Hematopoietic multipotent progenitor cell (in vitro differentiated cells): ENCODE data around the gene NEGR1. TPM values are rescaled to one million over a fixed set of nuclear protein-coding genes. Genes with fewer than 3 reads are reported as not detected.
A peak's percentile ranks its signal among the peaks of the same experiment; 100 is the strongest.

ENCODE experiments used
- DNase-seq, 3 donors: peaks; one replicate each; pipeline ENCODE4 v3.0.0-alpha.2; 2011 to 2015; ENCODE audit warnings: low read depth in 2 of 3, low spot score in 2 of 3
- total RNA-seq: library from RNA; depleted of rRNA; stranded (reverse); fragments of >200 nt; gene quantifications from one replicate; pipeline ENCODE4 v1.2.3, GENCODE V29; 2012

The NEGR1 gene
- total RNA-seq, 1 donor: 3.8 TPM

DNA sequence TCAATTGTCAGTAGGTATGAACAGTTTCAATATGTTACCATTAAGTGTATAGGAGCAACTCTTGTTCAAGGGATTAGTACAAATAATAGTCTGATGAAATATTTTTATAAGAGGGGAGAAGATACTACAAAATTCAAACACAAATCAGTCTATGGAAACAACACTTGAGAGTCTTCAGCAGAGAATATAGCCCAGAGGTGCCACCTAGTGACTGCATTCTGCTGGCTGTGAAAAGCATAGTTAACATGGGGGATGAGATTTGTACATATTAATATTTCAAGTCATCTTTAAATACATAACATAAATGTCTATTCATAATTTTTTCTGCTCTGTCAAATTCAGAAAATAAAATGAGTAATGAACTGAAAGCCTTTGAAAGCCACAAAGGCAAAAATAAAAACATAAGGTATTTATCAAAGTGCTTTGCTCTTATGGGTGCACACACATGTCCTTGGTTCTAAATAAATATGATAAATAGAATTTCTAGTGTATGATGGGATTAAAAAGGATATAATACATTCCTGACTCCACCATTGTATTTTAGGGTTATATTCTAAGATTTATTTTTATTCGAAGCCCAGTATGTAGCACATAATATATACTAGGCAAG lies 760.6 kb downstream of the NEGR1 start:
- DNase-seq: peak in 2 of 3 donors; percentile 13 to 47

DNA sequence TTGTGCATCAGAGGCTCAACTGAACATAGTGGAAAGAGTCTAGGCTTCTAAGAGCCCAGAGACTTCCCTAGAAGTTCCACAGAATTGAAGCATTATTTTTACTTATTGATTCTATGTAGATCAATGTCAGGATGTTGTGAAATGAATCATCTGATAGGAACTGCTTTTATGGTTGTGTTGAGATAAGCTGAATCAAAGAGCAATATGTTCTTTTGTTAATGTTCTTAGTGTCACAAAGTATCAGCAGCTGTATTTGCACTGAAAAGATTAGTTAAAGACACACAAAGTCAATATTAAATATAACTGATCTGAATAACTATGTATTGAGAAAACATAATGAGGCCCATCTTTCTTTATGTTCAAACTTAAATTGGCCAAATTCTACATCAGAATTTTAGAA lies 770.8 kb downstream of the NEGR1 start:
- no peak for DNase-seq

DNA sequence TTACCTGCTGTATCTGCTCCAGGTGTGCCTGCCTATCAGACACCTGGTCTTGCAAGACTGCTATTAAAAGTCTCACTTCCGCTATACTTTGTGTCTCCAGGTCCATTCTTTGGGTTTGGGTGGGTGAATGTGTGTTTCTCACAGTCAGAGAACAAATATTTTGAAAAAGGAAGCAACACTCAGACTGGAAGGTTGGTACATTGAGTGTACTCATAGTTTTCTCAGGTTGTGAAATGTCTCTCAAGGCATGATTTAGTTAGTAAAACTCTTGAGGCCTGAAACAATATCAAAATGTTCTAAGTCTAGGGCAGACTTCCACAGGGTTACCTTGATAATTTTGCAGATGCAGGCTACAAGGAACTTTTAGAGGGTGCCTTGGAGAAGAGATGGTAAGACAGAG lies 771.6 kb downstream of the NEGR1 start:
- no peak for DNase-seq

DNA sequence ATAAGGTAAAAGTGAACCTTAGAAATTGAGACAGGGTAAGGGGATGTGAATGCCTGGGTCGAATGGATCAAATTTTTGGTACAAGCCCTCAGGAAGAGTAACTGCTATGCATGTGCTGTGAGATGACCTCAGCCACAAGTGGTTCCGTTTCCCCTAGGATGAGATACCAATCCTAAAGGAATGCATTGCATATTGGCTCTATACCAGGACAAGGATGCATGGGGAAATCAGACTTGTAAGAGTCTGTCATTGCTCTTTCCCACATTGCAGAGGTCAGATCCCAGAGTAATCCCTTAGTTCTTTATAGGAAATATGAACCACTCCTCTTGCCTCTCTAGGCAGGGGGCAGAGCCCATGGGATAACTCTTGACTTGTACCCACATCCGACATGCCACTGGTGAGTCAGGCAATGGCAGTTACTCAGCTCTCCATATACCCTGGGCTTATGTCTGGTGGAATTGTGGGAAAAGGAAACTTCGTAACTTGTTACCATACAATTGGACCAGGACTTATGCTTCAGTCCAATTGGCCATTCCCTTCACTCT lies 773.2 kb downstream of the NEGR1 start:
- no peak for DNase-seq

DNA sequence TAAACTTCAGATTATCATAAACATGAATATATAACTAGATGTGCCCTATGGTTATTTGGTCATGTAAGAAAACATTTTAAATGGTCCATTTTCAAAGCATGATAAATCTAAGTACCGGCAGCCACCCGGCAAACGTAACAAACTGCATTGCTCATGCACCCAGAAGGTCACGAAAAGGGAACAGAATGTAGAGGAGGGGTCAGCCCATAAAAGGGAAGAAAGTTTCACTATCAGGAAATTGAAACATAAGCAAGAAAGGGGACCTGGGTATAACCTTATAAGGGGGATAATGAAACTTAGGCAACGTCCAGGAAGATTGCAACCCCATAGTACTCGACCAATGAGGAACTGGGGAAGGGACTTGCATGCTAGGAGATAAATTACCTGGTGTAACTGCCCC lies 780.3 kb downstream of the NEGR1 start:
- no peak for DNase-seq

DNA sequence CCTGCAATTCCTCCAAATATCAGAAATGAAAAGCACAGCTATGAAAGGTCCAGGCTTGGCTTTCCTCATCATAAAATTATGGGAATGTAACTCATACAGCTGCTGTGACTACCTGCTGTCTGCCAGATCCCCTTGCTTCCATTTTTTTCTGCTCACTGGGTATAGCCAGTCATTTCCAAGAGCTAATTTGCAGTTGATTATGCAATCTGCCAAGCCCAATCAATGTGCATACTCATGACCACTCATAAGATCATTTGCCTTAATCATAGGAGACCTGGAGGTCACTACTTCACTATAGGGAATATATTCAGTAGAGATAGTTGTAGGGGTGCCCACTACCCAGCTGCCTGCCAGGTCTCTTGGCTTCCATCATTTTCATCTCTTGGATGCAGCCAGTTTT lies 783.8 kb downstream of the NEGR1 start:
- no peak for DNase-seq

DNA sequence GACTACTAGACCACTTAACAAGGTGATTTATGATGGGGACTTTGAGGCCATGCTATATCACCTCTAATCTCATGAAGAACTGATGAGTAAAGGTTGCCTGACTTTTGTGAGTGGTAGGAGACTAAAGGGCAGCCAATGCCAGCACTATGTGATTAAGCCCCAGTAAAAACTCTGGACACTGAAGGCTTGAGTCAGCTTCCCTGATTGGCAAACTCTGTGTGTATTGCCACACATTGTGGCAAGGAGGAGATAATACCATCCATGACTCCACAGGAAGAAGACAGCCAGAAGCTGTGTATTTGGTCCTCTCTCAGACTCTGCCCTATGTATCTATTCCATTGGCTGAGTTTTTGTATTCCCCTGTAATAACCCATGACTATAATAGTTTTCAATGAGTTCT lies 788.2 kb downstream of the NEGR1 start:
- DNase-seq: no peak

DNA sequence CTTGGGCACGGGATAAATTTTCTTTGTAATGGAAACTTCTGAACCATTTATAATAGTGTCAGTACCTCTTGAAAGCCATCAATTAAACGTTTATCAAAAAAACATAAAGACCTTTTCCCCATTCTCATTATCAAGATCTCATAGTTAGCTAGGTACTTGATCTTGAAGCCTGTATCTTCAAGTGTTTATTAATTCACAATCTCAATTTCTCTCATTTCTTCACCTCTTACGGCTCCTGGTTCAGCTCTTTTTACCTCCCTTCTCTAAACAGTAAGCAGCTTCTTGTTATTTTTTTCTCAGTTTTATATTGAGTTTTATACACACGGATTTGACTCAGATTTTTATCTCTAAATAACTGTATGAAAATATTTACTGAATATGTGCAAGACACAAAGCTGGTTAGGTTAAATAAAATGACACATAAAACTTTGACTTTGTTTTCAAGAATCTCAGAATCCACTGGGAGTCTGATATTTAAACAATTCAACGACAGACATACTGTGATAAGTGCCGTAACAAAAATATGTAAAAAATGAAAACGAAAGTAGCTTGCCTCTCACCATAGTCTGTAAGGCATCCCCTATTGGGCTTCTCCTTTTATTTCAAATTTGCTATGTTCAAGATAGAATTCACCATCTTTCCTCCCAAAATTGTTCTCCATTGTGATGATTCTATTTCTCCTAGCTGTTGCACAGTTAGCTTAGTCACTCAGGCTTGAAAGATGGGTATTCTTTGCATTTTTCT lies 789.9 kb downstream of the NEGR1 start:
- DNase-seq: no peak

DNA sequence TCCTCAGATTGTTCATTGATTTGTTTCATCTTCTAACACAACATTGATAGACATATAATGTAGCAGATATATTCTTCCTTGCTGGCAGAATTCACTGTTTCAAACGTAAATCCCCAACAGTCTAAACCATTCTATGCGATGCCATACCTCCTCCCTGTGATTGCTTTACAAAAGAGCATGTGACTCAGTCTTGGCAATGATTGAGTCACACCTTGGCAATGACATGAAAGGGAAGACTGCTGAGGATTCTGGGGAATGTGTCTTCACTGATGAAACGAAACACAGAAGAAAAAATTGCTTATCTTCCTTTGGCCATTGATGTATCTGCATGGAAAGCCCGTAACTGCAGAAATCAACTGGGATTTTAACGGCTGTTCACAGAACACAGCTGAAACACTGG lies 791.9 kb downstream of the NEGR1 start:
- DNase-seq: no peak

DNA sequence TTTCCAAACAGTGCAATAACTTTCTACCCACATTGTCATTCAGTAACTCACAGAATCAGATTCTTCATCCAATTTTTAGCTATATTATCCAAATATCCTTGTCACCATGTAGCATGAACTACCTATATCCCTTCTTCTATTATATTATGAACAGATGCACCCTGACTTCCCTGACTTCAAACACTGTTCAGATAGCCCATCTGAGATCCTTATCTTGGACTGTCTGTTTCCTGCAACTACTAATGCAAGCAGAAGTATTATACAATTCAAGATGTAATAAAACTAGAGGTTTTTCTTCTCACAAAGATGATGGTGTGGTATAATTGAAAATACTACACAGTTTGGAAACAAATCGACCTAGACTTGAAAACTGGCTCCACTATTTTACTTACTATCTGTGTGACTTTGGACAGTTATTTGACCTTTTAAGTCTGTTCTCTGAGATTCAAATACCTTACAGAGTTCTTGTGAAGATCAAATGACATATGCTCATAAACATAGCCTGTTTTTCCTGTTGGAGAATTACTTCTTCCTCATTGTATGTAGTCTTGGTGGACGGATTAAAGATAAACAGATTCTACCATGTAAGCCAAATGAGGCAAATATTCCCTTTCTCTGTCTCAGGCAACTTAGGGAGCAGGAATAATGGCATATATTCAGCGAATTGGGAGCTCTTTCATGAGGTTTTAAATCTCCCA lies 793.6 kb downstream of the NEGR1 start:
- DNase-seq: peak in 2 of 3 donors; percentile 0 to 9

DNA sequence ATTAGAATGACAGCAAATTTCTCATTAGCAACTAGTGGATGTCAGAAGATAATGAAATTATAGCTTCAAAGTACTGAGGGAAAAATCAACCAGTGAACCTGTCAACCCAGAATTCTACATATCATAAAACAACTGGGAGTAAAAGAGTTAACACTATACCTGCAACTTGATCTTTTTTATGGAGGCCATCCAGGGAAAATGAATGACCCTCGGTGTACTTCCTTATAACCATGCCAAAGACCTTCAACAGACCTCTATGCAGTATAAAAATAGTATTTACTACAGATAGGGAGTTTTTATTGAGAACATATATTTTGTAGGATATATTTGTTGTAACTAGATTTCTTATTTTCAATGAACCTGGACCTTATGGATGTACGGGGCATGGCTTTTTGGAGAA lies 809.0 kb downstream of the NEGR1 start:
- DNase-seq: no peak

DNA sequence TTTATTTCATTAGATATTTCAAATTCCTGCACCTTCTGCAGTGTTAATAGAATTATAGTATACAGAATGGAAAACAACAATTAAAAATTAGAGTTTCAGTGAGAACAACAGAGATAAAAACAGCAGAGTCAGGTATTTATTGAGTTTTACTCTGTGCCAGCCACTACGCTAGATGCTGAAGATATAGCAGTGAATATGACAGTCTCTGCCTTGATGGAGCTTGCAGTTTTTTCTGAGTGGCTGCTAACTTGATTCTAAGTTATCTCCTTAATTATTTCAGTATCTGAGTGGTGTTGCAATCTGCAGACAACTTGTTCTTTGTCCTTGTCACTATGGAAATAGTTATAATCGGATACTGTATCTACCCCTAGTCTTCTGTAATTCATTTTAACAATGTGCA lies 817.2 kb downstream of the NEGR1 start:
- no peak for DNase-seq

DNA sequence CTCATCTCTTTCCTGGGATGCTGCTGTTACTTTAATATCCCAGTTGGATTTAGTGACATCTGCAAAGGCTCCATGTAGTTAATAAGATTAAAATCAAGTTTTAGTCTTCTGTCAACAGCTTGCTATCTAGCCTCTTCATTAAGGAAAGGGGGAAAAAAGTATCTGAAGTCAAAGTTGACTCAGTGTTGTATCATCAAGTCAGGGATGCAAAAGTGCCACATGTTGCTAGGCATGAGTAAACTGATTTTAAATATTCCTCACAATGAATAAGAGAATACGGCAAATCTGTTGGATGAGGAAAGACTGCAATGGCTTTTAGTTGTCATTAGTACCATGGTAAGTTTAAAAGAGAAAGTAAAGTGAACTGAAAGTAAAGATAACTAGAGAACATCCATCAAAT lies 818.3 kb downstream of the NEGR1 start:
- no peak for DNase-seq

DNA sequence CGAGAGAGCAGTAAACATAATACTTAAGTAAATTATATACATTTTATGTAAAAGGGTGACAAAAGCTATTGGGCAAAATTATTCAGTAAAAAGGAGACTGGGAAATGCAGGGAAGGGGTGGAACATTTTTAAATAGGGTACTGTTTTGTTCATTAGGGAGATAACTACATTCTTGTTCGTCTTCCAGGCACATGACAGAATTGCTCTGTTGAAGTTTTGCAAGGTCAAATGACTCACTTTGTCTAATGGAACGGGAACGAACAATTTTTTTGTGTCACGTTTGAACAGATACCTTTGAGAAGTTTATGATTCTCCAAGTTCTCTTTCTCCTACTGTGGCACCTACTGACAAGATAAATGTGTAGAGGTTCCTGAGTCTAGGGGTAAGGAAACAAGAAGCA lies 819.2 kb downstream of the NEGR1 start:
- DNase-seq: no peak

DNA sequence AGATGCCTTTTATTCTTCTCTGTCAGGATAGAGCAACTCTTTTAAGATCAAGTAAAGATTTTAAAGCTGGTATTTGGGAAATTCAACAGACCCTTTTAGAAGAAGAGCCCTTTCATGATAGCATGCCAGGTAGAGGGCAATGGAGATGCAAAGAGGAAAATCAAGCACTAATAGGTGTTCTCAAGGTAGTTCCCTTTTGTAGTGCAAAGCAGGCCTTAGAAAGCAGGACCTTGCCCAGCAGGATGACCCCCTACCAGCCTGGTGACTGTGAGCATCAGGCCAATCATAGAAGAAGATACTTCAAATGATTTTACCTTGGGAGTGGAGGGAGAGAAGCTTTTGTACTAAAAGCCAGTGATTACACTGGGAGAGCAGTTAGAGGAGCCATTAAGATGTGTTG lies 820.1 kb downstream of the NEGR1 start:
- no peak for DNase-seq

DNA sequence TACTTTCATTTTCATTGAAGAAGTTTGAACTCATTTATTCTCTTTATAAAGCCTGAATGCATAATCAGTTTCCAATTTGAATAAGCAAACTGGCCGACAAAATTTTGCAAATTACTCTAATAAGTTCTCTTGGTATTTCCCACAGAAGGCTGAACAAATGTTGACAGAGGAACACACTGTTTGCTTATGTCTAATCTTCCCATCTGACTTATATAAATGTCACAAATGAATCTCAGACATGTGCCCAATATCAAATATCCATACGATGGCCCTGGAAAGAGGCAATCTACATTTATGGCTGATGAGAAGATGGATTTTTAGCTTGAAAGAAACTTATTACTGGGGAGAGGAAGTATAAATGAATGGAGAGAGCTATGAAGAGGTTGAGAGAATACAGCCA lies 820.9 kb downstream of the NEGR1 start:
- DNase-seq: no peak

DNA sequence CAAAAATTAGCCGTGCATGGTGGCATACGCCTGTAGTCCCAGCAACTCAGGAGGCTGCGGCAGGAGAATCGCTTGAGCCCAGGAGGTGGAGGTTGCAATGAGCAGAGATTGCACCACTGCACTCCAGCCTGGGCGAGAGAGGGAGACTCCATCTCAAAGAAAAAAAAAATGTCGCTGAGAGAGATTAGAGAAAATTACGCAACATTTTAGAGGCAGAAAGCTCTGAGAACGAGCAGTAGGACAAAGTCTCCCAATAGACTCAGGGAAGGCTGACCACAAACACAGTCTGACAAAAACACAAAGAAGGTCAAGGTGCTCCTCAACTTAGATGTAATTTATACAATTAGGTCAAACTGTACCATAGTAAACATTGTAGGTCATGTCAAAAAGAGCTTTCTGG lies 833.9 kb downstream of the NEGR1 start:
- no peak for DNase-seq

DNA sequence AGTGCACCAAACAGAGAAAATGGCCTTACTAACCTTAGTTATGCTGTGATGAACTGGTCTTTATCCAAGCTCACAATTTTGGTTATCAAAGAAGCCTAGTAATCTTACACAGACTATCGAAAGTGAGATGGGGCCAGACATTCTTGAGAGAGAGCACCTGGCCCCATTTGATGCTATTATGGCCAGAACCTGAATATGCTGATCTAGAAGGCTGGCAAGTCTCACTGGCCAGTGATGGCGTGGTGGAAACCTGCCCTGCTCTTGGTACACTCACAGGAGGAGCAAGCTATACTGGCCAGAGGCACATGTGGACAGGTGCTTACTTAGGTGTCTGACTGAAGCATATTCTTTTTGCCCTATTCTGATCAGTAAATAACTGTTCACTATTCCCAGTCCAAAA lies 843.7 kb downstream of the NEGR1 start:
- DNase-seq: no peak

DNA sequence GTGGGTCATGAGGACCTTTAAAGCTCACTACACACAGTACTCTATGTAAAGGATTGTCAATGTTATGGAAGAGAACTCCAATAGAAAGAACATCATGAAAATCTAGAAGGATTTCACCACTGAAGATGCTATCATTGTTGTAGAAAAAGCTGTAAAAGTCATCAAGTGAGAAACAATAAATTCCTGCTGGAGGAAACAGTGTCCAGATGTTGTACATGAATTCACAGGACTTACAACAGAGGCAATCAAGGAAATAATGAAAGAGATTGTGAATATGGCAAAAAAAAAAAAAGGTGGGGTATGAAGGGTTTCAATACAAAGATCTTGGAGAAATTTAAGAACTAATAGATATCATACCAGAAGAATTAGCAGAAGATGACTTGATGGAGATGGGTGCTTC lies 846.4 kb downstream of the NEGR1 start:
- DNase-seq: no peak

DNA sequence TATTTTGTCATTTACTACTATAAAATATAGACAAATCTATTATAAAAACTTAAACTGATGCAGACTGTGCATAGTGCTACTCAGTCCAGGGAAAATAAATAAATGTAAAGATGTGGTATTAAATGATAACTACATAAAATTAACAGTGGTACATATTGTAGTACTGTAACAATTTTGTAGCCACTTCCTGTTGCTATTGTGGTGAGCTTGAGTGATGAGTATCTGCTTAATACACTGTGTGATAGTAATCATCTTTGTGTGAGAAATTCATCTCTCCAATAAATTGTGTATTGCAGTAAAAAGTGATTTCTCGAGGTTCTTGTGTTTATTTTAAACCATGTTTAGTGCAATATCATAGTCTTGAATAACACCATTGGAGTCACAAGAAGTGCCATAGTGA lies 848.1 kb downstream of the NEGR1 start:
- no peak for DNase-seq

DNA sequence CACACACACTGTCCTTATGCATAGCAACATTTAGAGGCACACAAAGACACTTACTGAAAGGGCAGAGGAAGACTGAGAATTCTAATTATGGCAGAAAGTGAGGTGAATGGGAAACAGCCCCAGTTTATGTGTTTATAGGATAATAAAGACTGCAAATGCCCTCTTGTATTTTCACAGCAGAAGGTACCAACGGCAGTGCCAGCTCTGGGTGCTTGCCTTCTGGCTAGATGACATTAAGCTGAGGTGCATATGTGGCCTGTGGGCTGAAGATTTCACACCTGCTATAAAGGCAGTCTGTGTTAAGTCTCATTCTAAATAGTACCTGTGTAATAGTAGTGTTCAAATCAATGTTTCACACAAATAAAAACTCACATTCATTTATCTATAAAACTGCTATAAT lies 854.3 kb downstream of the NEGR1 start:
- no peak for DNase-seq

DNA sequence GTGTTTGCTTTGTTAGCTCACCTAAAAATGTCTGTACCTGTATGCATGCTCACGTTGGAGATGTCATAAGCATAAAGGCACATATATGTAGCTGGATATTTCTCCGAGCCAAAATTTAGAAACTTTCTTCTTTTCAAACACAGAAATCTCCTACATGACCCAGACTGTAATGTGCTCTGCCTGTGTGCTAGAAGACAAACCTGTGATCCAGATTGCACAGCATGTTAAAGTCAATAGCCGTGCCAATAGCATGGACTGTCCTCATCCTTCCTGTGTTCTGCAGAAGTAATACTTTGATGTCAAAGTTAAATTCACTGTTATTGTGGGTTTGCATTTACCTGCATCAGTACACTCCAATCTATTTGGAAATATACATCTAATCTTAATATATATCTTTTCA lies 855.3 kb downstream of the NEGR1 start:
- no peak for DNase-seq
